Ammon's horn (tissue), 1 donor: ENCODE data around the gene TMEM238.

Experiments
- DNase-seq: peaks from one replicate; pipeline ENCODE4 v3.0.0-alpha.2; 2016; ENCODE audit warnings: low spot score

Gene TMEM238

GRCh38 chr19:55358493-55358892 is 25.6 kb downstream of the TMEM238 start:
- DNase-seq: no peak

GRCh38 chr19:55355213-55355821 is 28.8 kb downstream of the TMEM238 start:
- DNase-seq: no peak

- no peak for DNase-seq
These were observed 29.3 kb downstream of the TMEM238 start, which contains the start of gene COX6B2 for GRCh38 chr19:55354698-55355212. TSS of gene COX6B2 (minus strand) at chr19:55354719. CDS start at chr19:55354521, 198 bp downstream.

DNA sequence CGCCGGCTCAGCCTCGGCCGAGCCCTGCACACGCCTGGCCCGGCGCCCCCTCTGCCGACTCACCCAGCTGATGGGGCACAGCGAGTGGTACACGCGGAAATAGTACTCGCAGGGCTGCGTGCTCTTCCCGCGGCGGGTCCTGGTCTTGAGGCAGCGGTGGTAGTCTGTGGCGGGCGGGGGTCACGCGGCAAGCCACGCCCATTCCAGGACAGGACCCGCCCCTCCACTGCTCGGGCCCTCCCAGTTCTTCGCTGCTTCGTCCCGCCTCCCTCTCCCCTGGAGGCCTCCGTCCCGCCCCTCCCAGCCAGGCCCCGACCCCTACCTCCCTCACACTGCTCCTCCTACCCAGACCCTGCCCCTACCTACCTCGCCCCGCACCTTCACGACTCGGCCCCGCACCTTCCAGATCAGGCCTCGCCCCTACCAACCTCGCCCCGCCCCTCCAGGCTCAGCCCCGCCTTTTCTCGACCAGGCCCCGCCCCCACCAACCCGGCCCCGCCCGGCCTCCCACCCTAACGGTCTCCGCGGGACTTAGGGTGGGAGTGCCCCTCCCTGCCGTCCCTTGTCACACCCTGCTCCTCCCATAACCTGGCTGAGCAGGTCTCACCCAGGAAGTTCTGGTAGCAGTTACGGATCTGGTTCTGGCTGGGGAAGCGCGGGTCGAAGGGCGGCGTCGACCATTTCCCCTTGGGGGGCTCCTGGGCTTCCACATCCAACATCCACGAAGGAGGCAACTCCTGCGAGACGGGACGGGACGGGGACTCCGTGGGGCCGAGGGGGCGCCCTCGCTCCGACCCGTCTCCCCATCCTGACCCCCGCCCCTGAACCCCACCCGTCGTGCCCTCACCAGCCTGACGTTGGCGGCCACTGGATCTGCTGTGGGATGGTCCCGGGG is 30.0 kb downstream of the TMEM238 start:
- DNase-seq: no peak

GRCh38 chr19:55353356-55353802 is 30.7 kb downstream of the TMEM238 start:
- DNase-seq: no peak

GRCh38 chr19:55352549-55353145 is 31.4 kb downstream of the TMEM238 start:
- no peak for DNase-seq

DNA sequence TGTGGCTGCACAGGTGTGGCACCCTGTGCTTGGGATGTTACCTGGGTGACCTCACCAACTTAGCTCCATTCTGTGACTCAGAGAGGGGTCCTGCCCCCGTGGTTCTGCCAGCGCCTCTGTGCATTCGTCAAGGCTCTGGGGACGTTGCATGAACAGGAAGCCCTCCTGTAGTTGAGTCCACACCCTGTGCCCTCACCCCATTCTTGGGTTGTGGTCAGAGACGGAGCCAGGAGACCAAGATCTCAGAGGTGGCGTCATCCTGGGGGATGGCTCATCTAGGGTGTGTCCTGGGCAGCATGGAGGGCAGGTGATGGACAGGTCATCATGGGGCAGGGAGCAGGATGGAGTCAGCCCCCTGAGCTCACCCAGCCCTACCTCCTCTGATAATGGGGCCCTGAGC is 32.1 kb downstream of the TMEM238 start:
- no peak for DNase-seq

DNA sequence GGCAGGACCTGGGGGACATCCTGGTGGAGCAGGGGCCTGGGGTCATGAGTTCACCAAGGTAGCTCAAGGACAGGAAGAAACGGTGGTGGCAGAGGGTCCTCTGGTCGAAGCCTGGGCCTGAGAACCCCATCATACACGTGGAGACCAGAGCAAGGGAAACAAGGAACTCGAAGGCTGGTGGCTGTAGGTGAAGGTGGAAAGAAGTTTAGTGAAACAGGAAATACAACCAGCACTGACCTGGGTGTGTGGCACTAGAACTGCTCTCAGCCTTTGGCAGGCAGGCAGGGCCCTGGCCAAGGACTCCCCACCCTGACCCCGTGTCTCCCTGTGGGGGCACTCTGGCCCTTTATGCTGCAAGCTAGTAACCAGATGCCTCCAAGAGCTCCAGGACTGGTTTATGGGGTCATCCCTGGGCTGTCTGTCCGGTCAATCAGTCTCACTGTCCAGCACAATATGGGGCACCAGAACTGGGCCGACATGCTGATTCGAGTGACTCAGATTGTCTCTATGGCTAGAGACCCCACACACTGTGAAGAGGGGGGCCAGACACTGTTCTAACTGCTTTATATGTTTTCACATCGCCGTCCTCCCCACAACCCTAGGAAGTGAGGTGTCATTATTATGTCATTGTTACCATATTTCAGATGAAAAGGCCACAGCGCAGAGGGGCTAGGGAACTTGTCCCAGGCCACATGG is 33.3 kb downstream of the TMEM238 start:
- DNase-seq: no peak

DNA sequence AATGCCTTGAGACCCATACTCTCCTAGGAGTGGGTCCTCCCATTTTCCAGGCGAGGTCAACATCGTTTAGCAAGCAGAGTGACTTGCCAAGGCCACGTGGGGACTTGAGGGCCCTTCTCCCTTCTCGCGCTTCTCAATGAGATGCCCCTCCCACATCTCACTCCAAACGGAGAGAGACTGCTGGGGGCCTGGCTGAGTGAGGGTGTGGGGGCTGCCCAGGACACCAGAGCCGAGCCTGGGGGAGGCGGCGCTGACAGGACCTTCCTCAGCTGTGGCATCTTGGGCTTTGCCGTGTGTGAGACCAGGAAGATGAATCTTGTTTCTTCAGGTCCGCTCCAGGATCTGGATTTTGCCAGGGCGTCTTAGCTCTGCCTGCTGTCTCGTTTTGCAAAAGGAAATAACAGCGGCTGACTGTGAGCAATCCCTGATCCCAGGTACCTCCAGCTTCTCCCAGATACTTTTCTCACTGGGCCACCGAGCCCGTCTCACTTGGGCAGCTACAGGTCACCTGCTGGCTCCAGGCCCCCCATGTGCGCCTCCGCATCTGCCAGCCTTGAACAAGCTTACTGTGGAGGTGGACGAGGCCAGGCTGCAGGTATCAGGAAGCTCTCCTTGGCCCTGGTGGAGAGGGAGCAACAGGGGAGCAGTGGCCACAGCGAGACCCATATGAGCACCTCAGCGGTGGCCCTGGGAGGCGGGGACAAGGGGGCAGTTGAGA is 35.6 kb downstream of the TMEM238 start:
- no peak for DNase-seq

DNA sequence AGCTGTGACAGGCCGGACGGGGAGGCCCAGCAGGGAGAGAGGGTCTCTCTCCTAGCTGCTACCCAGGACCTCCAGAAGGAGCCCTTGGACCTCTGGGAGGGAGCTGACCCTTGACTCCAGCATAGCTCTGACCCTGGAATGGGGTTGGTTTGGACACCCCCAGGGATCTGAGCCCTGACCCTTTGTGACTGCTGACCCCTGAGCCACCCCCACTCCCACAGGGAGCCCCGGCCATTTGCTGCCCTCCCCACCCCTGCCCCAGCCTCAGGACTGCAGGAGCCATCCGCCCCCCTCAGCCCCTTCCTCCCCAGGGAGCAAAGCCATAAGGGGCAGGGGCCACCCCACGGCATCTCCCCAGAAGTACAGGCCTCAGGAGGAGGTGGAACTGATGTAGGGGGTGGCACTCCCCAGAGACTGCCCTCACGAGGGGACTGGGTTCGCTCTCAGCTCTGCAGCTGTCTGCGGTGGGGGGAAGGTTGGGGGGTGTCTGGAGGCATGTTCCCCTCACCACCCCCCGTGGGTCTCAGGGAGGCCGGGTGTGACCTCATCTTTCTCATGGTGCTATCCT is 36.6 kb downstream of the TMEM238 start:
- no peak for DNase-seq

DNA sequence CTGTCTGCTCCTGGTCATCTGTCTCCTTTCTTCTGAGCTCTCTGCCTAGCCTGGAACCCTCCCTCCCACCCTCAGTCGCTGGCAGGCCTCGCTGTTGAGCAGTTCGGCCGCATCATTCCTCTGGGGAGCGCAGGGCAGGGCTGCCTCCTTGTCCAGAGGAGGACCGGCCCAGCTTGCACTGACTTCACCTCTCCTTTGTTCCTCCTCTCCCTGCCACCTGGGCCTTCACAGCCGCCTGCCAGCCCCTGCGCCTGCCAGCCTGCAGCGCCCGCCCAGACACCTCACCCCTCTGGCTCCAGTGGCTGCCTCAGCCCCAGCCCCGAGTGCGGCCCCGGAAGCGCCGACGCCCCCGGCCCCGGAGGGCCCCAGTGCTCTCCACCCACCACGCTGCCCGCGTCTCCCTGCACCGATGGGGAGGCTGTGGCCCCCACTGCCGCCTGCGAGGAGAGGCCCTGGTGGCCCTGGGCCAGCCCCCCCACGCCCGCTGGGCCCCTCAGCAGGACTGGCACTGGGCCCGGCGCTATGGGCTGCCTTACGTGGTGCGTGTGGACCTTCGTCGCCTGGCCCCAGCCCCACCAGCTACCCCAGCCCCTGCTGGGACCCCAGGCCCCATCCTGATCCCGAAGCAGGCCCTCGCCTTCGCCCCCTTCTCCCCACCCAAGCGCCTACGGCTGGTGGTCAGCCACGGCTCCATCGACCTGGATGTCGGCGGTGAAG is 37.2 kb downstream of the TMEM238 start:
- DNase-seq: no peak

DNA sequence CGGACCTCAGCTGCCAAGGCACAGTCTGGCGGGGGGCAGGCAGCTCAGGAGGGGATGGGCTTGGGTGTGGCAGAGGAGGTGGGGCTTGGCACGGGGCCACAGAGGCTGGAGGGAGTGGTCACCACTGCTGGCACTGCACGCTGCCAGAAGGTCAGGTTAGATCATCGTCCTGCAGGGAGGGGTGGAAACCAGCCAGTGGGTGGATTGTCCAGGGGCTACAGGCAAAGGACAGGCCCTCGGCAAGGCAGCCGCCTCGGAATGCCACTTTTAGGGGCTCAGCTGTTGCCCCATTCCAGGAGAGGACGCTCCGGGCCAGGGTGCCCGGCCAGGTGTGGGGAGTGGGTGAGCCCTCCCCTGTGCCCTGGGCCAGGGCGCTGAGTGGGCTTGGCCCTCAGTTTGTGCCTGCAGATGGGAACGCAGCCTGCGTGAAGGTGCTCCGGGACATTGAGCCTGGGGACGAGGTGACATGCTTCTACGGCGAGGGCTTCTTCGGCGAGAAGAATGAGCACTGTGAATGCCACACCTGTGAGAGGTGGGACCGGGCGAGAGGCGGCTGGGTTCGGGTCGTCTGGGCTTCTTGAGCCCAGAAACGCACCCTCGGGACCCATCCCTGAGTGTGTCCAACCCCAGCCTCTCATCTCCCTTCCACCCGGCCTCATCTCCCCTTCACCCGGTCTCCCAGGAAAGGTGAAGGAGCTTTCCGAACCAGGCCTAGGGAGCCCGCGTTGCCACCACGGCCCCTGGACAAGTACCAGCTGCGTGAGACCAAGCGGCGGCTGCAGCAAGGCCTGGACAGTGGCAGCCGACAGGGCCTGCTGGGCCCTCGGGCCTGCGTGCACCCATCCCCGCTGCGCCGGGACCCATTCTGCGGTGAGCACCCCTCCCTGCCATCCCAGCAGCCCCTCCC is 38.0 kb downstream of the TMEM238 start:
- DNase-seq: no peak

DNA sequence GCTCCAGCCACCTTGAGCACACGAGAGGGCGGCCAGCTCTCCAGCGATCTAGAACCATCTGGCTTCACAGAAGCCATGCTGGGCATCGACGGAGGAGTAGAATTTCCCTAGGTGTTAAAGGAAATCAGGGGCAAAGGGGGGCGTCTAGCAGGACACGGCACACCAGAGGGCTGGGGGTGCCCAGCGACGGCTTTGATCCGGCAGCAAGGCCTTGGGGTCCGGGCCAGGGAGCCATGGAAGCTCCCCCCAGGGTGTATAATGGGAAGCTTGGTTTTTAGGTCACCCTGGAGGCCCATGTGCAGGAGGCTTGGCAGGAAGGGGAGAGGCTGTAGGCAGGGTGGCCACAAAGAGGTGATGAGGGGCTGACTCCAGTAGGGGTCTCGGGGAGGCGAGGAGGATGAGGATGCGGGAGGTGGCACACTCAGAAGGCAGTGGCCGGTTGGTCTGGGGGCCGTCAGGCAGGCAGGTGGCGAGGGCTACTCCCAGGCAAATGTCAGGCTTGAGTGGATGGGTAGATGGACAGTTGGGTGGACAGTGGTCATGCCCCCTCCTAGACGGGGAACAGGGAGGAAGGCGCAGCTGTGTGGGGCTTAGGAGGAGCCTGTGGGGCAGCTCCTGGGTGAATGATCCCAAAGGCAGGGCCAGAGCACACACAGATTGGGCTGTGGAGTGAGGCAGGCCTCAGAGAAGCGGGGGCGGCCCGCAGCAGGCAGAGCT is 38.8 kb downstream of the TMEM238 start:
- DNase-seq: no peak

DNA sequence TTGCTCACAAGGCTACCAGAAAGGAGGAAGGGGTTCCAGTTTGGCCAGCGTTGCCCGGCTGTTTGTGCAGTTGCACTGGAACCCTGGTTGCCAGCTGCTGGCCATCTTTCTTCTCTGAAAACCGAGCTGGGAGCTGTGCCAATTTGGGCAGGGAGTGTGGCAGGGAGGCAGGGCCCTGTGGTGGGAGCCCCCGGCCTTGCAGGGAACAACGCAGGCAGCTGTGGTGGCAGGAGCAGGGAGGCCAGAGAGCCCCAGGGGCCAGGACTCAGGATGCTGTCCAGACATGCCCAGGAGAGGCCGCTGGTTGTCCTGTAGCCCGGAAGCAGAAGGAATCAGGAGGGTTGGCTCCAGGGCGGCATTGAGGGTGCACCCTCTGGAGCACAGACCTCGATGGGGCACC is 39.6 kb downstream of the TMEM238 start:
- DNase-seq: peak; percentile 79

GRCh38 chr19:55341595-55342531 is 42.2 kb downstream of the TMEM238 start:
- DNase-seq: no peak

GRCh38 chr19:55341171-55341588 is 42.9 kb downstream of the TMEM238 start:
- DNase-seq: peak; percentile 63

- no peak for DNase-seq
These were observed 43.3 kb downstream of the TMEM238 start for GRCh38 chr19:55340784-55341147.
